MCF 10A (cell line): ENCODE results near the gene MEP1A. TPM values are rescaled to one million over a fixed set of nuclear protein-coding genes. Genes with fewer than 3 reads are reported as not detected.
A peak's percentile ranks its signal among the peaks of the same experiment; 100 is the strongest.
"Not testable (repeated sequence)": the region's sequence is repeated elsewhere in the genome, so short reads cannot be mapped to it uniquely, and the experiment has no call there.

Source experiments
- Bru-seq: library from RNA; stranded (reverse); fragments of 400-500 nt; gene quantifications from one replicate; lab custom pipeline; 2021; lab: Mats Ljungman, UMichigan
- BruChase-seq, 2 experiments: library from RNA; stranded (reverse); fragments of 400-500 nt; gene quantifications; one replicate each; lab custom pipeline; 2021; lab: Mats Ljungman, UMichigan
- BruUV-seq: library from RNA; stranded (reverse); fragments of 400-500 nt; replicated peaks from 2 replicates; lab custom pipeline; 2021; lab: Mats Ljungman, UMichigan
- CTCF ChIA-PET: fragments of 300-600 bp; sonication (Branson Sonifier 250); formaldehyde crosslinking; extraction: SDS; loops from one replicate; lab custom pipeline; 2021; ENCODE audit warnings: antibody characterized with exemption, inconsistent platforms; lab: Yijun Ruan, JAX
- POLR2A ChIA-PET: fragments of 300-600, 350-650 bp; sonication (Branson Sonifier 250); formaldehyde crosslinking; extraction: SDS; loops from one replicate; lab custom pipeline; 2020; ENCODE audit warnings: antibody characterized with exemption, inconsistent platforms; lab: Yijun Ruan, JAX
- DNase-seq: peaks from one replicate; pipeline ENCODE4 v3.0.0-alpha.2; 2018; ENCODE audit not compliant: unreplicated experiment
- H3K27ac Mint-ChIP-seq: one replicate; pipeline ENCODE4 v1.8.0; 2022; ENCODE audit warnings: mild to moderate bottlenecking, low read depth, mixed read lengths; ENCODE audit not compliant: unreplicated experiment
- H3K27me3 Mint-ChIP-seq: one replicate; pipeline ENCODE4 v1.8.0; 2022; ENCODE audit warnings: mixed read lengths; ENCODE audit not compliant: insufficient read depth, unreplicated experiment
- H3K36me3 Mint-ChIP-seq: one replicate; pipeline ENCODE4 v1.8.0; 2022; ENCODE audit warnings: mild to moderate bottlenecking, moderate library complexity, mixed read lengths; ENCODE audit not compliant: insufficient read depth, unreplicated experiment
- H3K4me1 Mint-ChIP-seq: one replicate; pipeline ENCODE4 v1.8.0; 2022; ENCODE audit warnings: mixed read lengths; ENCODE audit not compliant: insufficient read depth, unreplicated experiment
- H3K4me3 Mint-ChIP-seq: one replicate; pipeline ENCODE4 v1.8.0; 2022; ENCODE audit warnings: mild to moderate bottlenecking, moderate library complexity, mixed read lengths; ENCODE audit not compliant: unreplicated experiment
- H3K9me3 Mint-ChIP-seq: one replicate; pipeline ENCODE4 v1.8.0; 2022; ENCODE audit warnings: mixed read lengths; ENCODE audit not compliant: unreplicated experiment
- intact Hi-C: fragments of 100-400 bp; cut with micrococcal nuclease; formaldehyde crosslinking; loops from 2 replicates; pipeline ENCODE4 v1.14.1; 2022
- long read RNA-seq: library from polyadenylated mRNA; stranded (forward); transcript quantifications from one replicate; pipeline ENCODE4 v2.0.0, GENCODE V29; 2022
- total RNA-seq: library from RNA; stranded (reverse); gene quantifications from 2 replicates; pipeline ENCODE4 v1.2.3, GENCODE V29; 2022
- TF ChIP-seq, protein P1 (sequence below): fragments of 200-600 bp; IDR thresholded peaks from one replicate; pipeline ENCODE4 v1.8.0; 2022; ENCODE audit warnings: antibody characterized with exemption, mild to moderate bottlenecking; ENCODE audit not compliant: unreplicated experiment

The MEP1A gene, protein sequence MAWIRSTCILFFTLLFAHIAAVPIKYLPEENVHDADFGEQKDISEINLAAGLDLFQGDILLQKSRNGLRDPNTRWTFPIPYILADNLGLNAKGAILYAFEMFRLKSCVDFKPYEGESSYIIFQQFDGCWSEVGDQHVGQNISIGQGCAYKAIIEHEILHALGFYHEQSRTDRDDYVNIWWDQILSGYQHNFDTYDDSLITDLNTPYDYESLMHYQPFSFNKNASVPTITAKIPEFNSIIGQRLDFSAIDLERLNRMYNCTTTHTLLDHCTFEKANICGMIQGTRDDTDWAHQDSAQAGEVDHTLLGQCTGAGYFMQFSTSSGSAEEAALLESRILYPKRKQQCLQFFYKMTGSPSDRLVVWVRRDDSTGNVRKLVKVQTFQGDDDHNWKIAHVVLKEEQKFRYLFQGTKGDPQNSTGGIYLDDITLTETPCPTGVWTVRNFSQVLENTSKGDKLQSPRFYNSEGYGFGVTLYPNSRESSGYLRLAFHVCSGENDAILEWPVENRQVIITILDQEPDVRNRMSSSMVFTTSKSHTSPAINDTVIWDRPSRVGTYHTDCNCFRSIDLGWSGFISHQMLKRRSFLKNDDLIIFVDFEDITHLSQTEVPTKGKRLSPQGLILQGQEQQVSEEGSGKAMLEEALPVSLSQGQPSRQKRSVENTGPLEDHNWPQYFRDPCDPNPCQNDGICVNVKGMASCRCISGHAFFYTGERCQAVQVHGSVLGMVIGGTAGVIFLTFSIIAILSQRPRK
- total RNA-seq (not detected in 2 replicates), Bru-seq, nascent RNA (percentile 3 among the genes with signal in this experiment), BruChase-seq, experiment 1, labeled RNA remaining after a 6-hour chase (percentile 0 among the genes with signal in this experiment), BruChase-seq, experiment 2, labeled RNA remaining after a 2-hour chase (percentile 2 among the genes with signal in this experiment)
- long read RNA-seq: 0 reads

- H3K4me3 Mint-ChIP-seq: no peak within 1 kb of the TSS
- intact Hi-C loops: no loop called here
- ChIA-PET POLR2A (interaction anchor here (0.6 kb wide), 1 partner anchor 302 kb away, joined by 3 read pairs; the partner anchor contains the start of gene RCAN2), CTCF (interaction anchor here (0.6 to 1.3 kb wide), 2 partner anchors 9 to 61 kb away, joined by 3 read pairs; no protein-coding TSS in a partner anchor)
- TF ChIP-seq, protein P1, sequence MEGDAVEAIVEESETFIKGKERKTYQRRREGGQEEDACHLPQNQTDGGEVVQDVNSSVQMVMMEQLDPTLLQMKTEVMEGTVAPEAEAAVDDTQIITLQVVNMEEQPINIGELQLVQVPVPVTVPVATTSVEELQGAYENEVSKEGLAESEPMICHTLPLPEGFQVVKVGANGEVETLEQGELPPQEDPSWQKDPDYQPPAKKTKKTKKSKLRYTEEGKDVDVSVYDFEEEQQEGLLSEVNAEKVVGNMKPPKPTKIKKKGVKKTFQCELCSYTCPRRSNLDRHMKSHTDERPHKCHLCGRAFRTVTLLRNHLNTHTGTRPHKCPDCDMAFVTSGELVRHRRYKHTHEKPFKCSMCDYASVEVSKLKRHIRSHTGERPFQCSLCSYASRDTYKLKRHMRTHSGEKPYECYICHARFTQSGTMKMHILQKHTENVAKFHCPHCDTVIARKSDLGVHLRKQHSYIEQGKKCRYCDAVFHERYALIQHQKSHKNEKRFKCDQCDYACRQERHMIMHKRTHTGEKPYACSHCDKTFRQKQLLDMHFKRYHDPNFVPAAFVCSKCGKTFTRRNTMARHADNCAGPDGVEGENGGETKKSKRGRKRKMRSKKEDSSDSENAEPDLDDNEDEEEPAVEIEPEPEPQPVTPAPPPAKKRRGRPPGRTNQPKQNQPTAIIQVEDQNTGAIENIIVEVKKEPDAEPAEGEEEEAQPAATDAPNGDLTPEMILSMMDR: no peak
- no peaks in the 10 kb centered on the region for H3K9me3 Mint-ChIP-seq
- no peaks in the 10 kb centered on the region for H3K27me3 Mint-ChIP-seq
- H3K36me3 Mint-ChIP-seq: no peaks in the 10 kb centered on the region
- no TSS peak for BruUV-seq
- peaks cover 18% of the 10 kb centered on the region for H3K4me1 Mint-ChIP-seq
- no peak for DNase-seq
- H3K27ac Mint-ChIP-seq: no peak within 1 kb of the TSS
Observed at GRCh38 chr6:46793138-46793537, at the start of gene MEP1A. Gene MEP1A, plus strand, starts transcription at chr6:46793389. Its CDS starts 10 bp downstream, at chr6:46793399.

- CTCF ChIA-PET: no interaction called here
- H3K4me3 Mint-ChIP-seq: no peak overlapping the region
- no TSS peak for BruUV-seq
Observed at GRCh38 chr6:46743425-46744158, 49.6 kb upstream of the MEP1A start.

DNA sequence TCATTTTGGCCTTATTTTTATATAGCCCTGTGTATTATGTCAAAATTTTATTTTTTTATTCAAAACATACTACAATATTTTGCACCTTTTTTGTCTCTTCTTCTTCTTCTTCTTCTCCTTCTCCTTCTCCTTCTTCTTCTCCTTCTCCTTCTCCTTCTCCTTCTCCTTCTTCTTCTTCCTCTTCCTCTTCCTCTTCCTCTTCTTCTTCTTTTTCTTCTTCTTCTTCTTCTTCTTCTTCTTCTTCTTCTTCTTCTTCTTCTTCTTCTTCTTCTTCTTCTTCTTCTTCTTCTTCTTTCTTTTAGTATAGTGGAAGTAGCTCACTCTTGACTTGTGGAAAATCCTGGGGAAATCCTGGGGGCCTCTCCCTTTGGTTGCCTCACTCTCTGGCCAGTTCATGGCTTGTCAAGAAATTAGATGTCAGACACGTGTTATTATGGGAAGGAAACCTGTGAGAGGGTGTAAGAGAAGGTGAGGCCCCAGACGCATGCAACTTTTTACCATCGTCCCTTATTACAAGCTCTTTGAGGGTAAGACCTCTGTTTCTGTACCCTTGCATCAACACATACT, 48.9 kb upstream of the MEP1A start:
- H3K36me3 Mint-ChIP-seq, intact Hi-C loops, DNase-seq, H3K9me3 Mint-ChIP-seq, H3K27ac Mint-ChIP-seq, CTCF ChIA-PET, POLR2A ChIA-PET, H3K4me1 Mint-ChIP-seq, H3K4me3 Mint-ChIP-seq, BruUV-seq: not testable (repeated sequence)
- peaks cover 23% of the 10 kb centered on the region for H3K27me3 Mint-ChIP-seq

More at GRCh38 chr6:46743425-46744158, 49.6 kb upstream of the MEP1A start:
- Mint-ChIP-seq H3K27ac (no peak overlapping the region), H3K9me3 (no peaks in the 10 kb centered on the region), H3K4me1 (no peaks in the 10 kb centered on the region), H3K27me3 (peaks cover 23% of the 10 kb centered on the region), H3K36me3 (no peaks in the 10 kb centered on the region)
- no peak for DNase-seq
- POLR2A ChIA-PET: no interaction called here
- TF ChIP-seq, protein P1: no peak
- intact Hi-C loops: no loop called here

DNA sequence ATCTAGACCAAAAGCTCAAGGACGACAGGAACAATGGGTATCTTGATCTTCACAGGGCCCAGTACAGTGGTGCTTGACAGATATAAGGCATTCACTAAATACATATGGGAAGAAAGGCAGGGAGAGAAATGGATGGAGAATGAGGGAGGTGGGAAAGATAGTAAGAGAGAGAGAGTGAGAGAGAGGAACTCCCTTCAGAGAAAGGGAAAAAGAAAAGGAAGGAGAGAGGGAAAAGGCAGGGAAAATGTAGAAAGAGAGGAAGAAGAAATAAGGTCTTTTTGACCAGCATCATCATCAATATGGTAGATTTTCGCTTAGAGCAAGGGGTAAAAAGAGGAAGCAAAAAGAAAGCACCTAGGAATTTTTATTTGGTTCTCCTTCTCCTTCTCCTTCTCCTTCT, 47.2 kb upstream of the MEP1A start:
- H3K4me3 Mint-ChIP-seq: no peak overlapping the region
- no peaks in the 10 kb centered on the region for H3K9me3 Mint-ChIP-seq
- no TSS peak for BruUV-seq
- intact Hi-C loops: no loop called here
- ChIA-PET POLR2A (interaction anchor here (0.6 kb wide), 1 partner anchor 240 kb away, joined by 3 read pairs; no protein-coding TSS in a partner anchor), CTCF (interaction anchor here (0.5 to 1.1 kb wide), 3 partner anchors 12 to 898 kb away, joined by 3 to 4 read pairs (median 4); no protein-coding TSS in a partner anchor)
- DNase-seq: no peak
- no peaks in the 10 kb centered on the region for H3K4me1 Mint-ChIP-seq
- H3K27me3 Mint-ChIP-seq: peaks cover 23% of the 10 kb centered on the region
- TF ChIP-seq, protein P1: no peak
- H3K36me3 Mint-ChIP-seq: no peaks in the 10 kb centered on the region
- no peak overlapping the region for H3K27ac Mint-ChIP-seq
